Neural progenitor cell (in vitro differentiated cells): ENCODE measurements around the gene MTHFSD. TPM values are rescaled to one million over a fixed set of nuclear protein-coding genes. Genes with fewer than 3 reads are reported as not detected.

Experiments
- DNase-seq: peaks from one replicate; pipeline ENCODE4 v3.0.0-alpha.2; 2016; ENCODE audit warnings: low spot score
- H2AFZ ChIP-seq: fragments of 200-600 bp; sonication (generic); replicated peaks from 2 replicates; pipeline ENCODE4 v1.6.1; 2016; ENCODE audit warnings: antibody characterized with exemption
- H3F3A ChIP-seq: fragments of 200-600 bp; sonication (generic); 2 replicates; pipeline ENCODE4 v1.6.1; 2016; ENCODE audit warnings: antibody characterized with exemption, low read depth
- H3K27ac ChIP-seq: fragments of 200-600 bp; sonication (generic); 2 replicates; pipeline ENCODE4 v1.5.1; 2016; ENCODE audit warnings: mild to moderate bottlenecking
- H3K27me3 ChIP-seq: fragments of 200-600 bp; sonication (generic); 2 replicates; pipeline ENCODE4 v1.6.1; 2016; ENCODE audit warnings: mild to moderate bottlenecking, moderate library complexity
- H3K36me3 ChIP-seq: fragments of 200-600 bp; sonication (generic); 2 replicates; pipeline ENCODE4 v1.5.1; 2016
- H3K4me1 ChIP-seq: fragments of 200-600 bp; sonication (generic); 2 replicates; pipeline ENCODE4 v1.6.1; 2016; ENCODE audit warnings: mixed run types
- H3K4me2 ChIP-seq: fragments of 200-600 bp; sonication (generic); 2 replicates; pipeline ENCODE4 v1.6.1; 2016
- H3K4me3 ChIP-seq: fragments of 200-600 bp; sonication (generic); 2 replicates; pipeline ENCODE4 v1.5.1; 2016
- H3K79me2 ChIP-seq: fragments of 200-600 bp; sonication (generic); 2 replicates; pipeline ENCODE4 v1.6.1; 2016; ENCODE audit warnings: low read depth
- H3K9ac ChIP-seq: fragments of 200-600 bp; sonication (generic); 2 replicates; pipeline ENCODE4 v1.6.1; 2016
- H3K9me3 ChIP-seq: fragments of 200-600 bp; sonication (generic); 2 replicates; pipeline ENCODE4 v1.5.1; 2016; ENCODE audit warnings: low read depth
- H4K20me1 ChIP-seq: fragments of 200-600 bp; sonication (generic); 2 replicates; pipeline ENCODE4 v1.6.1; 2016; ENCODE audit warnings: low read depth
- H3K27ac Mint-ChIP-seq: 3 replicates; pipeline ENCODE4 v1.8.0; 2021; ENCODE audit warnings: mixed read lengths
- H3K27me3 Mint-ChIP-seq: 2 replicates; pipeline ENCODE4 v1.8.0; 2022; ENCODE audit warnings: low read depth, mild to moderate bottlenecking, inconsistent platforms, moderate library complexity, mixed read lengths; ENCODE audit not compliant: insufficient read depth
- H3K36me3 Mint-ChIP-seq: 3 replicates; pipeline ENCODE4 v1.8.0; 2021; ENCODE audit warnings: mixed read lengths
- H3K4me1 Mint-ChIP-seq: 3 replicates; pipeline ENCODE4 v1.8.0; 2021; ENCODE audit warnings: mixed read lengths
- H3K4me3 Mint-ChIP-seq: 3 replicates; pipeline ENCODE4 v1.8.0; 2021; ENCODE audit warnings: mild to moderate bottlenecking, moderate library complexity, mixed read lengths
- H3K9me3 Mint-ChIP-seq: 3 replicates; pipeline ENCODE4 v1.8.0; 2020; ENCODE audit warnings: mixed read lengths
- EZH2 ChIP-seq: fragments of 200-600 bp; sonication (generic); IDR thresholded peaks from 2 replicates; pipeline ENCODE4 v1.6.1; 2017; ENCODE audit warnings: antibody characterized with exemption, mild to moderate bottlenecking, moderate library complexity
- EZH2phosphoT487 ChIP-seq: fragments of 200-600 bp; sonication (generic); IDR thresholded peaks from 2 replicates; pipeline ENCODE4 v1.6.1; 2017; ENCODE audit warnings: antibody characterized with exemption
- total RNA-seq: library from RNA; depleted of rRNA; stranded (reverse); fragments of >200 nt; gene quantifications from 2 replicates; pipeline ENCODE4 v1.2.3, GENCODE V29; 2015; ENCODE audit warnings: low replicate concordance
- TF ChIP-seq, protein P1 (sequence below): fragments of 200-600 bp; sonication (generic); IDR thresholded peaks from 2 replicates; pipeline ENCODE4 v1.5.1; 2017; ENCODE audit warnings: antibody characterized with exemption, mild to moderate bottlenecking

Gene MTHFSD
- total RNA-seq, 1 donor from 2014 or later: 17.4 TPM

DNA sequence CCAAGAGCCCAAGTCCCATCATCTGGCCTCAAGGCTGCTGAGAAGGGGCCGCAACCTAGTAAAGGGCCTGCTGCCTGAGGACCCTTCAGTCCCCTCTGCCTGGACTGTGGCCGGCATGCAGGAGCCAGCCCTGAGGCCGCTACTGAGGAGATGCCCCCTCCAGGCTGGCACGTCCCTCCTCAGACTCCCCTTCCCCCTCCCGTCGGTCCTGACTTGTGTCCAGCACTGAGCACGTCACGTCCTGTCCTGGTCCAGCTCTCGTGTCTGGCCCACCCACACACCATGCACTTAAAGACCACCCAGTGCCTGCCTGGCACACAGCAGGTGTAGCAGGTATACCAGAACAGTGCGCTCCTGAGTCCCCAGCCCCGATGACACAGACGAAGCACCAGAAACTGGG lies 9.6 kb downstream of the MTHFSD start:
- H3K4me1 Mint-ChIP-seq: peaks cover 10% of the 10 kb centered on the region
- Histone ChIP-seq H3K27me3 (no peaks in the 10 kb centered on the region), H3K9me3 (no peaks in the 10 kb centered on the region), H3K79me2 (no peaks in the 10 kb centered on the region), H3K4me3 (no peak overlapping the region), H2AFZ (no peak overlapping the region), H3K36me3 (no peaks in the 10 kb centered on the region), H3K27ac (no peak overlapping the region), H3F3A (no peaks in the 10 kb centered on the region), H4K20me1 (peaks cover 9% of the 10 kb centered on the region), H3K4me1 (no peaks in the 10 kb centered on the region), H3K4me2 (no peak overlapping the region), H3K9ac (no peak overlapping the region)
- H3K27ac Mint-ChIP-seq: no peak overlapping the region
- peaks cover 9% of the 10 kb centered on the region for H3K27me3 Mint-ChIP-seq
- H3K36me3 Mint-ChIP-seq: no peaks in the 10 kb centered on the region
- H3K4me3 Mint-ChIP-seq: no peak overlapping the region
- no peak for DNase-seq
- H3K9me3 Mint-ChIP-seq: no peaks in the 10 kb centered on the region
- TF ChIP-seq, protein P1, sequence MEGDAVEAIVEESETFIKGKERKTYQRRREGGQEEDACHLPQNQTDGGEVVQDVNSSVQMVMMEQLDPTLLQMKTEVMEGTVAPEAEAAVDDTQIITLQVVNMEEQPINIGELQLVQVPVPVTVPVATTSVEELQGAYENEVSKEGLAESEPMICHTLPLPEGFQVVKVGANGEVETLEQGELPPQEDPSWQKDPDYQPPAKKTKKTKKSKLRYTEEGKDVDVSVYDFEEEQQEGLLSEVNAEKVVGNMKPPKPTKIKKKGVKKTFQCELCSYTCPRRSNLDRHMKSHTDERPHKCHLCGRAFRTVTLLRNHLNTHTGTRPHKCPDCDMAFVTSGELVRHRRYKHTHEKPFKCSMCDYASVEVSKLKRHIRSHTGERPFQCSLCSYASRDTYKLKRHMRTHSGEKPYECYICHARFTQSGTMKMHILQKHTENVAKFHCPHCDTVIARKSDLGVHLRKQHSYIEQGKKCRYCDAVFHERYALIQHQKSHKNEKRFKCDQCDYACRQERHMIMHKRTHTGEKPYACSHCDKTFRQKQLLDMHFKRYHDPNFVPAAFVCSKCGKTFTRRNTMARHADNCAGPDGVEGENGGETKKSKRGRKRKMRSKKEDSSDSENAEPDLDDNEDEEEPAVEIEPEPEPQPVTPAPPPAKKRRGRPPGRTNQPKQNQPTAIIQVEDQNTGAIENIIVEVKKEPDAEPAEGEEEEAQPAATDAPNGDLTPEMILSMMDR: no peak
- TF ChIP-seq EZH2: no peak
- TF ChIP-seq EZH2phosphoT487: no peak

DNA sequence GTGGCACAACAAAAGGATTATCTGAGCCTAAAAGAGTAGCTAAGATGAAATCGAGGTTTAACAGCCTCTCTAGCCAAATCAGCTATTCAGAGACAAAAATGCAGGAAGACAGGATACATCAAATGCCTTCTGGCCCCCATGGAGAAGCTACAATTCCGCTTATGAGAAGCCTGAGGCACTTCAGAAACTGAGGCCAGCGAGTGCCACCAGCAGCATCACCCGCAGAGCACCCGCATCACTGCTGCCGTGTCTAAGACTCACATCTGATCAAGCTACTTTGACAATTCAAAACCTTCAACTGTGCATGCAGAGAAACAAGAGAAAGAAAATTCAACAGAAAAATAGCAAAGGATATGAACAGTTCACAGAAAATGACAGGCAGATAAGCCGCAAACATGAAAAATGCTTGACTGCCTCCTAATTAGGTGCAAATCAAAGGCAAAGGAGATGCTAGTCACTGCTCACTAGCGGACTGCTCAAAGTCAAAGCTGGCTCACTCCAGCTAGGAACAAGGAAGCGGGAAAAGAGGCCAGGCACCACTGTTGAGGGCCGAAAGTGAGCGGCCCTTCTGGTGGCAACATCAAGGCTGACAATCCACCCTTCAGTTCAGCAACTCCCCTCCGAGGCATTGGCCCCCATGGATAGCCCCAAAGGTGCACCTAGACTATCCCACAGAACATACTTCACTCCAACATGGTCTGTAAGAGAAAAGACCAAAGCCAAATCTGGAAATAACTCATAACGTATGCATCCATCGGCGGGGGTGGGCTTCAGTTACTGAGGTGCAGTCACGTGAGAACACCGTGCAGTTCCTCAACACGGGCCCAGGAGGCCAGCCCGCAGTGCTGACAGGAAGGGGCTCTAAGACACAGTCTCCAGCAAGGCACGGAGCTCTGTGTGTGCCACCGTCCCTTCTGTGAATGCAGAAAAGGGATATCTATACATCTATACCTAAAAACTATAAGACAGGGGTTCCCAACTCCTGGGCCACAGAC lies 12.0 kb downstream of the MTHFSD start:
- no peaks in the 10 kb centered on the region for H3K4me1 ChIP-seq
- no peaks in the 10 kb centered on the region for H3K36me3 Mint-ChIP-seq
- H3K9me3 Mint-ChIP-seq: no peaks in the 10 kb centered on the region
- no peaks in the 10 kb centered on the region for H3K27me3 ChIP-seq
- TF ChIP-seq, protein P1: no peak
- TF ChIP-seq EZH2 (no peak), EZH2phosphoT487 (no peak)
- no peak overlapping the region for H2AFZ ChIP-seq
- no peak for DNase-seq
- H3K9ac ChIP-seq: no peak overlapping the region
- H3K9me3 ChIP-seq: no peaks in the 10 kb centered on the region
- no peaks in the 10 kb centered on the region for H3F3A ChIP-seq
- no peak overlapping the region for H3K4me3 Mint-ChIP-seq
- no peak overlapping the region for H3K27ac ChIP-seq
- H3K4me1 Mint-ChIP-seq: peaks cover 10% of the 10 kb centered on the region
- H3K27ac Mint-ChIP-seq: no peak overlapping the region
- no peak overlapping the region for H3K4me2 ChIP-seq
- H4K20me1 ChIP-seq: peaks cover 9% of the 10 kb centered on the region
- H3K27me3 Mint-ChIP-seq: peaks cover 6% of the 10 kb centered on the region
- H3K79me2 ChIP-seq: no peaks in the 10 kb centered on the region
- no peak overlapping the region for H3K4me3 ChIP-seq
- H3K36me3 ChIP-seq: no peaks in the 10 kb centered on the region

- no peaks in the 10 kb centered on the region for H3K9me3 Mint-ChIP-seq
- Histone ChIP-seq H3K4me2 (no peak overlapping the region), H2AFZ (no peak overlapping the region), H3K79me2 (no peaks in the 10 kb centered on the region), H3K4me1 (no peaks in the 10 kb centered on the region), H3K27ac (no peak overlapping the region), H4K20me1 (peaks cover 9% of the 10 kb centered on the region), H3K36me3 (no peaks in the 10 kb centered on the region), H3K4me3 (no peak overlapping the region), H3F3A (no peaks in the 10 kb centered on the region), H3K9me3 (no peaks in the 10 kb centered on the region), H3K27me3 (no peaks in the 10 kb centered on the region), H3K9ac (no peak overlapping the region)
- H3K4me3 Mint-ChIP-seq: no peak overlapping the region
- H3K27me3 Mint-ChIP-seq: peaks cover 6% of the 10 kb centered on the region
- DNase-seq: no peak
- TF ChIP-seq, protein P1: no peak
- no peak for TF ChIP-seq EZH2phosphoT487
- TF ChIP-seq EZH2: no peak
- H3K36me3 Mint-ChIP-seq: no peaks in the 10 kb centered on the region
- no peak overlapping the region for H3K27ac Mint-ChIP-seq
- peaks cover 10% of the 10 kb centered on the region for H3K4me1 Mint-ChIP-seq
Observed at GRCh38 chr16:86541560-86541959, 13.5 kb downstream of the MTHFSD start.
